Activated CD8-positive, alpha-beta T cell treated with anti-CD3 and anti-CD28 coated beads for 36 hours (primary cell): Measurements from ENCODE around the gene WWC2. TPM values are rescaled to one million over a fixed set of nuclear protein-coding genes. Genes with fewer than 3 reads are reported as not detected.

Source experiments
- ATAC-seq: fragments of 200-7000 bp; cut with Tn5 transposase; one replicate; pipeline ENCODE4 v1.10.0; 2021; ENCODE audit warnings: mild to moderate bottlenecking, moderate library complexity
- CTCF ChIA-PET: fragments of 350-600 bp; sonication (Branson Sonifier 250); formaldehyde crosslinking; loops from one replicate; lab custom pipeline; 2021; ENCODE audit warnings: antibody characterized with exemption; lab: Charles Lee
- POLR2A ChIA-PET: fragments of 350-600 bp; sonication (Branson Sonifier 250); formaldehyde crosslinking; loops from one replicate; lab custom pipeline; 2021; ENCODE audit warnings: antibody characterized with exemption; lab: Charles Lee
- DNase-seq: peaks from one replicate; pipeline ENCODE4 v3.0.0-alpha.2; 2020
- H3K27ac Mint-ChIP-seq: one replicate; pipeline ENCODE4 v1.8.0; 2021; ENCODE audit warnings: mild to moderate bottlenecking, mixed read lengths
- H3K27me3 Mint-ChIP-seq: one replicate; pipeline ENCODE4 v1.8.0; 2021; ENCODE audit warnings: mixed read lengths
- H3K36me3 Mint-ChIP-seq: one replicate; pipeline ENCODE4 v1.8.0; 2021; ENCODE audit warnings: low read depth, mixed read lengths
- H3K4me1 Mint-ChIP-seq: one replicate; pipeline ENCODE4 v1.8.0; 2021; ENCODE audit warnings: low read depth, mixed read lengths
- H3K4me3 Mint-ChIP-seq: one replicate; pipeline ENCODE4 v1.8.0; 2021; ENCODE audit warnings: mild to moderate bottlenecking, moderate library complexity, mixed read lengths
- H3K9me3 Mint-ChIP-seq: one replicate; pipeline ENCODE4 v1.8.0; 2021; ENCODE audit warnings: mixed read lengths
- CTCF ChIP-seq: fragments of 200-600 bp; IDR thresholded peaks from one replicate; pipeline ENCODE4 v1.8.0; 2022; ENCODE audit warnings: antibody characterized with exemption, mild to moderate bottlenecking
- intact Hi-C: fragments of 100-400 bp; cut with micrococcal nuclease; formaldehyde crosslinking; loops from one replicate; pipeline ENCODE4 v1.10.0; 2022
- total RNA-seq, 2 experiments: library from RNA; stranded (reverse); gene quantifications; one replicate each; pipeline ENCODE4 v1.2.3, GENCODE V29; 2021

WWC2 gene
- total RNA-seq, 2 experiments from 2014 or later = 1.9 TPM

DNA sequence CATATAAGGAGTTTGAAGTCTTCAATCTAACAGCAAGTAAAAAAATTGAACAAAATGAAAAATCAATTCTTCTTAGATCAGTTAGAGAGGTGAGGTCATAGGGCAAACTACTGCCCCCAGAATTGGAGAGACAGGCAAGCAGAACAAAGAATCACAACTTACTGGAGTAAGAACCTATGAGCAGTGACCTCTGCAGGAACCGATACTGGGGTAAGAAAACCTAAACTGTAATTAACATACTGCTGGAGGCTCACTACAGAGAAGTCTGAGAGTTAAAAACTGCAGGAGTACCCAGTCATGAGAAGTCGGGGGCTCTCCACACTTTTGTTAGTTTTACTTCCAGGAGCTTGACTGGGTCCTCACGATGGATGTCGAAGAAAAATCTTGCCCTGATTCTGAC lies 205.0 kb downstream of the WWC2 start:
- no peaks in the 10 kb centered on the region for H3K4me1 Mint-ChIP-seq

DNA sequence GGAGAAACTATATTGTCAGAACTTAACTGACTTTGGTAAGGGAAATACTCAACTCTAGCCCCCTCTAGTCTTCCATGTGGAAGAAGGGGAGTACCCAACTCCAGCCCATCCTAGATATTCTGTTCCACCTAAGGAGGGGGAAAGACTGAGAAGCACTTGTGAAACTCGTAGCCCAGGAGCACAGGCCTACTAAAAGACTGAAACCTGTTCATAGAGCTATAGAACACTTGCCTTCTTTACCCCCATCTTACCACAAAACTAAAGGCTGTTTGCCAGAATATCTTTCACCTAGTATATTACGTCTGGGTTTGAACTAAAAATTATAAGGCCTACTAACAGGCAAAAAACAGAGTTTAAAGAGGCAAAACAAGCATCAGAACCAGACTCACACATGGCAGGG lies 205.5 kb downstream of the WWC2 start:
- TF ChIP-seq CTCF = no peak
- DNase-seq (no peak), ATAC-seq (no peak)
- intact Hi-C loops = no loop called here
- POLR2A ChIA-PET = no interaction called here
- H3K9me3 Mint-ChIP-seq = no peaks in the 10 kb centered on the region
- no peaks in the 10 kb centered on the region for H3K36me3 Mint-ChIP-seq
- H3K27me3 Mint-ChIP-seq = peaks cover 5% of the 10 kb centered on the region
- no peaks in the 10 kb centered on the region for H3K4me1 Mint-ChIP-seq
- CTCF ChIA-PET = no interaction called here
- no peak overlapping the region for H3K4me3 Mint-ChIP-seq
- no peak overlapping the region for H3K27ac Mint-ChIP-seq

More for the DNA sequence above, 205.0 kb downstream of the WWC2 start:
- peaks cover 8% of the 10 kb centered on the region for H3K27me3 Mint-ChIP-seq
- no peak for DNase-seq
- intact Hi-C loops = no loop called here
- no peak overlapping the region for H3K27ac Mint-ChIP-seq
- ChIA-PET CTCF (no interaction called here), POLR2A (no interaction called here)
- ATAC-seq = no peak
- no peaks in the 10 kb centered on the region for H3K36me3 Mint-ChIP-seq
- no peak for TF ChIP-seq CTCF
- H3K9me3 Mint-ChIP-seq = no peaks in the 10 kb centered on the region
- no peak overlapping the region for H3K4me3 Mint-ChIP-seq

GRCh38 chr4:183306811-183307210 lies 207.8 kb downstream of the WWC2 start:
- TF ChIP-seq CTCF = no peak
- POLR2A ChIA-PET = no interaction called here
- CTCF ChIA-PET = no interaction called here
- Mint-ChIP-seq H3K27me3 (peaks cover 1% of the 10 kb centered on the region), H3K27ac (no peak overlapping the region), H3K9me3 (no peaks in the 10 kb centered on the region), H3K4me1 (no peaks in the 10 kb centered on the region), H3K36me3 (no peaks in the 10 kb centered on the region), H3K4me3 (no peak overlapping the region)
- DNase-seq = no peak
- ATAC-seq = no peak
- intact Hi-C loops = no loop called here

DNA sequence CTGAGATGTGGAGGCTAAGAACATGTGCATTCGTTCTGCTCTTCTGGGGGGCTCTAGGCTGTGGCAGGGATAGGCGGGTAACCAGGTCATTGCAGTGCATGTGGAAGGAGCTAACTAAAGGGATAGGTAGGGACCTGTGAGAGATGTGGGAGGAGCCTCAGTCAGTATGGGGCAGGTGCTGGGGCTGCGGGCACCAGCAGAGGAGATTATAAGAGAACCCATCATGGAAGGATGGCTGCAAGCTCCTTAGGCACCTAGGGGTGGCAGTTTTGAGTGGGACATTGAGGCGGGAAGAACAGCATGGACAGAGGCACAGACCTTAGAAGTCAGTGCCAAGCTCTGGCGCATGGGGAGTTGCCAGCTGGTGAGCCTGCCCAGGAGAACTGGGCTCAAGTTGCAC lies 213.8 kb downstream of the WWC2 start:
- intact Hi-C loops = no loop called here
- no peak for TF ChIP-seq CTCF
- POLR2A ChIA-PET = no interaction called here
- ATAC-seq (no peak), DNase-seq (no peak)
- Mint-ChIP-seq H3K4me3 (no peak overlapping the region), H3K27me3 (peaks cover 6% of the 10 kb centered on the region), H3K36me3 (no peaks in the 10 kb centered on the region), H3K4me1 (no peaks in the 10 kb centered on the region), H3K27ac (no peak overlapping the region), H3K9me3 (no peaks in the 10 kb centered on the region)
- CTCF ChIA-PET = no interaction called here

GRCh38 chr4:183314336-183314735 lies 215.3 kb downstream of the WWC2 start:
- intact Hi-C loops = no loop called here
- ATAC-seq = no peak
- no peak for DNase-seq
- H3K27ac Mint-ChIP-seq = no peak overlapping the region
- no peaks in the 10 kb centered on the region for H3K36me3 Mint-ChIP-seq
- no peaks in the 10 kb centered on the region for H3K9me3 Mint-ChIP-seq
- H3K4me1 Mint-ChIP-seq = no peaks in the 10 kb centered on the region
- no peak overlapping the region for H3K4me3 Mint-ChIP-seq
- POLR2A ChIA-PET = no interaction called here
- CTCF ChIA-PET = interaction anchor here (2.1 kb wide), 1 partner anchor 52 kb away, joined by 7 read pairs; no protein-coding TSS in a partner anchor
- no peak for TF ChIP-seq CTCF
- H3K27me3 Mint-ChIP-seq = peaks cover 6% of the 10 kb centered on the region
